B cell (primary cell): ENCODE data around the gene ANKRD13C.

ENCODE experiments used
- EZH2 ChIP-seq: IDR thresholded peaks from 2 replicates; pipeline ENCODE4 v1.6.1; 2012; ENCODE audit warnings: borderline replicate concordance, low read depth, mild to moderate bottlenecking, moderate library complexity, low read length; ENCODE audit not compliant: insufficient read depth, poor library complexity, severe bottlenecking
- TF ChIP-seq, protein P1 (sequence below): fragments of 200-600 bp; IDR thresholded peaks from one replicate; pipeline ENCODE4 v1.8.0; 2022; ENCODE audit warnings: antibody characterized with exemption, mild to moderate bottlenecking

- TF ChIP-seq, protein P1, sequence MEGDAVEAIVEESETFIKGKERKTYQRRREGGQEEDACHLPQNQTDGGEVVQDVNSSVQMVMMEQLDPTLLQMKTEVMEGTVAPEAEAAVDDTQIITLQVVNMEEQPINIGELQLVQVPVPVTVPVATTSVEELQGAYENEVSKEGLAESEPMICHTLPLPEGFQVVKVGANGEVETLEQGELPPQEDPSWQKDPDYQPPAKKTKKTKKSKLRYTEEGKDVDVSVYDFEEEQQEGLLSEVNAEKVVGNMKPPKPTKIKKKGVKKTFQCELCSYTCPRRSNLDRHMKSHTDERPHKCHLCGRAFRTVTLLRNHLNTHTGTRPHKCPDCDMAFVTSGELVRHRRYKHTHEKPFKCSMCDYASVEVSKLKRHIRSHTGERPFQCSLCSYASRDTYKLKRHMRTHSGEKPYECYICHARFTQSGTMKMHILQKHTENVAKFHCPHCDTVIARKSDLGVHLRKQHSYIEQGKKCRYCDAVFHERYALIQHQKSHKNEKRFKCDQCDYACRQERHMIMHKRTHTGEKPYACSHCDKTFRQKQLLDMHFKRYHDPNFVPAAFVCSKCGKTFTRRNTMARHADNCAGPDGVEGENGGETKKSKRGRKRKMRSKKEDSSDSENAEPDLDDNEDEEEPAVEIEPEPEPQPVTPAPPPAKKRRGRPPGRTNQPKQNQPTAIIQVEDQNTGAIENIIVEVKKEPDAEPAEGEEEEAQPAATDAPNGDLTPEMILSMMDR: no peak
- TF ChIP-seq EZH2: no peak
These were observed 76.6 kb downstream of the ANKRD13C start for GRCh38 chr1:70277875-70278274.
